Heart left ventricle (tissue), 13 donors: Measurements from ENCODE around the gene ASIC4.

Experiments
- POLR2A ChIP-seq, 2 donors: fragments of 450-650 bp; IDR thresholded peaks; one replicate each; pipeline ENCODE4 v1.6.1; 2017; ENCODE audit warnings: antibody characterized with exemption in 2 of 2, mild to moderate bottlenecking in 2 of 2, moderate library complexity in 2 of 2
- TF ChIP-seq, protein P1 (sequence below), 12 donors: fragments of 200-600 bp; sonication (generic) in 4 of 12; IDR thresholded peaks; one replicate each; pipeline versions ENCODE4 v1.5.0 to v1.8.0; 2018 to 2022; ENCODE audit warnings: antibody characterized with exemption in 12 of 12, mild to moderate bottlenecking in 5 of 12
- donor health status: ischemic (EF 13 %, LVEDD 7.1; RV severe dilation, severe dysfunction).
- donor health status: DM: no; HTN: yes; CAD: no.
- donor health status: DM: no; HTN: no; CAD: no.
- donor health status: ischemic (EF 25% LVEDD 6.9; RV normal size, moderate dysfunction).
- donor health status: ischemic (EF 25% LVEDD 5.7; RV mildly dilated, moderate dysfunction).
- donor health status: ischemic (EF 35%, LVEDD 5.7; RV mildly dilated, moderate dysfunction).
- donor health status: nonischemic (EF 11% LVEDD 7.7; RV severe dilation, severe dysfunction).
- donor health status: DM: yes; HTN: yes; CAD: no.
- donor health status: PGD.
- donor health status: ischemic (EF 29% LVEDD 5.4; RV normal size, mild dysfunction).
- donor health status: nonischemic (EF 23%, LVEDD 6.1; RV moderate dilation, normal function).

DNA sequence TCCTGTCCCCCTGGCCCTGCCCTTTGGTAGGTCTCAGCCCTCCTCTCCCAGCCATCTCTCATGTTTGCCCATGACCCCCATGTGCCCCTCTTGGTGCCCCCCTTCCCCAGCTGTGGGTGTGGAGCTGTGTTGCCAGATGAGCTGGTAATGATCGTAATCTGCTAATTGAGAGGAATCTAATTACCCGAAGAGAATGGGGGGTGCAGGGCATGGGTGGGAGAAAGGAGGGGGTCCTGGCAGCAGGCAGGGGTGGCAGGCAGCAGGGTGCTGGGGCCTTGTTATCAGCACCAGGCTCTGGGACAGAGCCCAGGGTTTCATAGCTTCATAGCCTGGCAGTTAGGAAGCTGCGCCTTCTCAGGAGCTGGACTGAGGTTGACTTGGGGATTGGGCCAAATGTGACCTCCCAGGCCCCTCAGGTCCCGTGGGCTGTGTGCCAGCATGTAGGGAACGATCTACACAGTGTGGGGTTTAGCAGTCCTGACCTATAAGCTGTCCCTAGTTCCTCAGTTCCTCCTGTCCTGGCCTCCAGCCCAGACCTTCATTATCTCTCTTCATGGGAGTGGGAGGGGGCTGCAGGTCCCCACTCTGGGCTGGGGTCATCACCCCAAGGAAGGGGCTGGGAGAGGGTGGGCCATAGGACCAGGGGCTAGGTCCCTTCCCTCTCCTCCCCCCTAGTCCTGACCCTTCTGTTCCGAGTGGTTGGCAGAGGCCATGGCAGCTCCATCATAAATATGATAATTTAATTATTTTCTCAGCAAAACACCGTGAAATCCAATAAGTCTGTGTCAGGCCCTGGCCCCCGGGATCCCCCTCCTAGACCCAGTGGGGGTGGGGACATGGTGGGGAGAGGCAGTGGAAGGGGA, 6.5 kb upstream of the ASIC4 start:
- TF ChIP-seq, protein P1, sequence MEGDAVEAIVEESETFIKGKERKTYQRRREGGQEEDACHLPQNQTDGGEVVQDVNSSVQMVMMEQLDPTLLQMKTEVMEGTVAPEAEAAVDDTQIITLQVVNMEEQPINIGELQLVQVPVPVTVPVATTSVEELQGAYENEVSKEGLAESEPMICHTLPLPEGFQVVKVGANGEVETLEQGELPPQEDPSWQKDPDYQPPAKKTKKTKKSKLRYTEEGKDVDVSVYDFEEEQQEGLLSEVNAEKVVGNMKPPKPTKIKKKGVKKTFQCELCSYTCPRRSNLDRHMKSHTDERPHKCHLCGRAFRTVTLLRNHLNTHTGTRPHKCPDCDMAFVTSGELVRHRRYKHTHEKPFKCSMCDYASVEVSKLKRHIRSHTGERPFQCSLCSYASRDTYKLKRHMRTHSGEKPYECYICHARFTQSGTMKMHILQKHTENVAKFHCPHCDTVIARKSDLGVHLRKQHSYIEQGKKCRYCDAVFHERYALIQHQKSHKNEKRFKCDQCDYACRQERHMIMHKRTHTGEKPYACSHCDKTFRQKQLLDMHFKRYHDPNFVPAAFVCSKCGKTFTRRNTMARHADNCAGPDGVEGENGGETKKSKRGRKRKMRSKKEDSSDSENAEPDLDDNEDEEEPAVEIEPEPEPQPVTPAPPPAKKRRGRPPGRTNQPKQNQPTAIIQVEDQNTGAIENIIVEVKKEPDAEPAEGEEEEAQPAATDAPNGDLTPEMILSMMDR (IDR thresholded peaks at IDR 0.05) = no peak
- no peak for TF ChIP-seq POLR2A (IDR thresholded peaks at IDR 0.05)
